HG02678 (cell line): Measurements from ENCODE around the gene CPNE6.
A peak's percentile ranks its signal among the peaks of the same experiment; 100 is the strongest.

Source experiments
- ATAC-seq: cut with Tn5 transposase; IDR thresholded peaks from one replicate; pipeline ENCODE4 v1.9.1; 2021; ENCODE audit warnings: mild to moderate bottlenecking, moderate library complexity; ENCODE audit not compliant: unreplicated experiment

The CPNE6 gene

DNA sequence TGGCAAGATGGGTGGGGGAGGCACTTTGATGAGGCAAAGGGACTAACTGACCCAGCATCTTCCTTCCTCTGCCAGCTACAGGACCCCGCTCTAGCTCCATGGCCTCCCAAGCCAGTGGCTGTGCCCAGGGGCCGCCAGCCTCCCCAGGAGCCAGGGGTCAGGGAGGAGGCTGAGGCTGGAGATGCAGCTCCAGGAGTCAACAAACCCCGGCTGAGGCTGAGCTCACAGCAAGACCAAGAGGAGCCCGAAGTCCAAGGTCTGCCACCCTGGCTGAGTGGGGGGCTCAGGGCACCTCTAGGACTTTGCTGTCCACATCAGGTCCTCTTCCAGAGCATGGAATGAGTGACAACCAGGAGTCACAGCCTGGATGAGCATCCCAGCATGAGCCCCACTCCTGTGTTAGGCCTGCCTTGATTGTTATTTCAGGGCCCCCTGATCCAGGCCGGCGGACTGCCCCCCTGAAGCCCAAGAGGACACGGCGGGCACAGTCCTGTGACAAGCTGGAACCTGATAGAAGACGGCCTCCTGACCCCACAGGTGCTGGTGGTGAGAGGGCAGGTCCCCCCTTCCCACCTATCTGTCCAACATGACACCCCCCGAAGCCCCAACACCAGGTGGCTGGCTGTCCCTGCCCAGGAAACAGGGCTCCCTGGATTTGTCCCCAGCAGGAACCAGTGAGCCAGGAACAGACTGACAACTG lies 2.5 kb upstream of the CPNE6 start:
- no peak for ATAC-seq

GRCh38 chr14:24069411-24069735 lies 2.0 kb upstream of the CPNE6 start:
- no peak for ATAC-seq

- ATAC-seq: no peak
Measured at GRCh38 chr14:24070285-24071143, 848 bp upstream of the CPNE6 start.

GRCh38 chr14:24071836-24072430 lies 571 bp downstream of the CPNE6 start:
- ATAC-seq: no peak

GRCh38 chr14:24072436-24072835 lies 1.1 kb downstream of the CPNE6 start:
- no peak for ATAC-seq

GRCh38 chr14:24072881-24073877 lies 1.8 kb downstream of the CPNE6 start:
- no peak for ATAC-seq

- no peak for ATAC-seq
Measured at GRCh38 chr14:24074625-24075484, 3.5 kb downstream of the CPNE6 start.

DNA sequence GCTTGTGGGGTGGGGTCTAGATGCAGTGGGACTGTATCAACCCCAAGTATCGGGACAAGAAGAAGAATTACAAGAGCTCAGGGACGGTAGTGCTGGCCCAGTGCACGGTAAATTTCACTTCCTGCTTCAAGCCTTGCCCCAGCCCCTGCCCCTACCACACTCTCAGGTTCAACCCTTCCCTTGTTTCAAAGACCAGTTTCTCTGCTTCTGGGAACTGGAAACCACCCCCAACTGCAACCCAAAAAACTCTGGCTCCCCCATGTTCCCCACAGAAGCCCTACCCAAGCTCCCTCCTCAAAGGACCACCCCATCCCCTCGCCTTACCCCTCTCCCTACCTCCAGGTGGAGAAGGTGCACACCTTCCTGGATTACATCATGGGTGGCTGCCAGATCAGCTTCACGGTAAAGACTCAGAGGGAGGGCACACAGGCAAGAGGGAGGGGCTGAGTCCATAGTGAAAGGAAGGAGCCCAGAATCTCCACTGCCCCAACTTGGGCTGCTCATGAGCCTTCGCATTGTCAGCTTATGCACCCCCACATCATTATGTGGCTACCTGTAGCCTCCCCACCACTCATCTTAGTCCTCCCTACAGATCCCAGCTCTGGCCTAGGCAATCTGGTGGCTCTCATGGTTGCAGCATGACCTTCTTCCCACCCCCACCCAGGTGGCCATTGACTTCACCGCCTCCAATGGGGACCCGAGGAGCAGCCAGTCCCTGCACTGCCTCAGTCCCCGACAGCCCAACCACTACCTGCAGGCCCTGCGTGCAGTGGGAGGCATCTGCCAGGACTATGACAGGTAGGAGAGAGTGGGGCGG lies 4.3 kb downstream of the CPNE6 start:
- peak; percentile 62 for ATAC-seq

DNA sequence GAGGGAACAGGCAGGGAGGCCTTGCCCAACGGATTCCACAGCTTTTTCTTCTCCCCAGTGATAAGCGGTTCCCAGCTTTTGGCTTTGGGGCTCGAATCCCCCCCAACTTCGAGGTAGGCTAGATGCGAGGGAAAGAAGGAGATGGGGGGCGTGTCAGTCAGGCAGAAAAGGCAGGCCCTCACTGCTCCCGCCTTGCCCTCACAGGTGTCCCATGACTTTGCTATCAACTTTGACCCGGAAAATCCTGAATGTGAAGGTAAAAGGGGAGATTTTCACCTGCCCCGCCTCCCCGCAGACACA lies 4.9 kb downstream of the CPNE6 start:
- ATAC-seq: no peak

GRCh38 chr14:24077086-24077485 lies 5.7 kb downstream of the CPNE6 start:
- ATAC-seq: no peak

DNA sequence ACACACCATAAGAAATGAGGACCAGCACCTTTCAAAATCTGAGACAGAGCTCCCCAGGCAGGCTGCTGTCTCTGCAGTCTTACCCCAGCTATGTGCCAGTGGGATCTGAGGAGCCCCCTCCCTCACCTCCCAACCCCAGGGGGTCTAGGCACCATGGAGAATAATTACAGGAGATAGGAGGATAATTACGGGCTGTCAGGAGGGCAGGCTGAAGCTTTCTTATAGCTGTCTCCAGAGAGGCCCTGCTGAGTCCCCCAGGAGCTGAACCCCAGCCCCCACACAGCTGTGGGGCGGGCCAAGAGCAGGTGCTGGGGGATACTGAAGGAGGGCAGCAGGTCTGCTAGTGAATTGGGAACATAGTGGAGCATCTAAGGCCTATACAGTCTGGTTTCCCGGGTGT lies 6.8 kb downstream of the CPNE6 start:
- ATAC-seq: no peak

GRCh38 chr14:24079491-24080141 lies 8.3 kb downstream of the CPNE6 start:
- ATAC-seq: no peak

DNA sequence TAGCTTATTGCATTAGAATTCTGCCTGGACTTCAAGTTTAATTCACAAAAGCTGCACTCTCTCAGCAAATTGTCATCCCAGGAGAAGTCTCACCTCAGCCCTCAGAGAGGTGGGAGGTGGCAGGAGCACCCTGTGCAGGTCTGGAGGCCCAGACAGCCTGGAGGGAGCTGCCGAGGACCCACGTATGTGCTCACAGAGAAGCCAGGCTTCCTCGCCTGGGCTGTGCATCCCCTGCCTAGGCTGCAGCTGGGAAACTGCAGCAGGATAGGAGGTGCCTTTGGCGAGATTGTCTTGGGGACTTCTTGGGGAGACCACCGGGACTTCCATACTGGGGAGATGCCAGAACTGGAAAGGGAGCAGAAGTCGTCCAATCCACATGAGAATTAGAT lies 8.8 kb downstream of the CPNE6 start:
- ATAC-seq: no peak

DNA sequence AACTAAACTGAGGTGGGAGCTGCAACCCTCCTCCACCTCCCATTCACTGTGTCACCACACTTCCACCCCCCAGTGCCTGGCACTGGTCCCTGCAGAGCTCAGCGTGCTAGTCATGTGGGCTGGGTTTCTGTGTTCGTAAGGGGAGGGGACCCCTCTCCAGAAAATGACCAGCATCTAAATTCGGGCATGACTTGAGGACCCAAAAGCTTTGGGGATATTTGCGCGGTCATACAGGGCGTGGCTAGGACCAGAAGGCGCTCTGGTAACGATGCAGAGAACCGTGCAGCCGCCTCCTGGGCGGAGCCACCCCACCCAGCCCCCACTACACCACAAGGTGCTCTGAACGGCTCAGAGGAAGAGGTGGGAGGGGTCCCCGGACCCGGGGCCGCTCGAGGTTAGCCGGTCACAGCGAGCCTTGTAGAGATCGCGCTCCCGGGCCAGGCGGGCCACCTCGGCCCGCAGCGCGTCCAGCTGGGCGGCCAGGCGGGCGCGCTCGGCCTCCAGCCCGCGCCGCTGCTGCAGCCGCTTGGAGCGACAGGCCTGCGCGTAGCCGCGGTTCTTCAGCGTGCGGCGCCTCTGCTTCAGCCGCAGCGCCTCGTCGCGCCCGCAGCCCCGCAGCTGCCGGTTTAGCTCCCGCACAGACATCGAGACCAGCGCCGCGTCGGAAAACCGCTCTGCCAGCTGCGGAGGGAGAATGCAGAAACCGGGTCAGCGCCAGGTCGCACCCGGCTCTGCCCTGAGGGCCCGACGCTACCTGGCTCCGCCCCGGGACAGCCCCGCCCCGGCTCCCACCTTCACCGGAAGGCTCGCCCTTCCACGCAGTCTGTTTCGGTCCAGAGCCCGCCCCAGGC lies 9.8 kb downstream of the CPNE6 start:
- ATAC-seq: peak; percentile 86

GRCh38 chr14:24081739-24082211 lies 10.4 kb downstream of the CPNE6 start:
- no peak for ATAC-seq

DNA sequence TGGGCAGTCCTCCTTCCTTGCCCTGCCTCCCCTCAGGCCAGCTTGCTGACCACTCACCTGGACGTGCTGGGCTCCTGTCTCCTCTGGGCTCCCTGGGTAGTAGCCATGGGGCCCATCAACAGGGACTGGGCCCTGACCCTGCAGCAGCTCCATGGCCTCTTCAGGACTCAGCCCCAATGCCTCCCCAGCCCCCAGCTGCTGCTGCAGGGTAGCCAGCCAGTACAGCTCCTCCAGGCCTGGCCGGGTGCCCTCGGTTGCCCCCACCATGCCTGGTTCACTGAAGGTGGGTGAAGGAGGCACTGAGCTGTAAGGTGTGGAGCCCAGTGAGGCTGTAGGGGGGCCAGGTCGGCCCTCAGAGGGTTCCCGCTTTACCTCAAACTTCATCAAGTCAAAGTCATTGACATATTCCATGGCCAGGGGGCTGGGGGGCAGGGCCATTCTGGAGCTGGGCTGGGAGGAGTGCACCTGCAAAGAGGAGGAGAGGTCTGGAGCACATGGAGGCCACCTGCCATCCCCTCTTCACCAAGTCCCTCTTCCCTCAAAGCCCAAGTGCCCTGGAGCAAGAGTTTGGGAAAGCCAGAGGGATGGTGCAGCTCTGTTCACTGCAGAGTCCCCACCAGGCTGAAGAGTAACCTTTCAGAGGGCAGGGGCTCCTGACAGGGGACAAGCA lies 11.2 kb downstream of the CPNE6 start:
- no peak for ATAC-seq

DNA sequence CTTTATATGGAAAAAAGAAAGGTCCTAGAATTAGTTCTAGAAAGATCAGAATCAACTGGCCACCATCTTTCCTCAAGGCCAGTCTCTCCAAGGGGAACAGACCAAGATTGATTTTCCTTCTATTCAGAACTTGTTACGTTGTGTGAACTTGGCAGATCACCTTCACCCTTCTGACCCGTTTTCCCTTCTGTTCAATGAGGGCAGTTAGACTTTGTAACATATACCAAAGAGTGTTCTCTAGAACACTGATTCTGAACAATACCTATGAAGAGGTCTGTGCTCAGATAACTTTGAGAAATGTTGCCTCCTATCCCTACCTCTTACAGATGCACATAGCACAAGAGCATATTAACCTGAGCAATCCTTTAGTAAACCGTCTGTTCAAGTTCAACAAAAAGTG lies 12.1 kb downstream of the CPNE6 start:
- no peak for ATAC-seq
